Skeletal muscle cell (primary cell): ENCODE measurements around the gene TDRD7.
A peak's percentile ranks its signal among the peaks of the same experiment; 100 is the strongest.
"Not testable (repeated sequence)": the region's sequence is repeated elsewhere in the genome, so short reads cannot be mapped to it uniquely, and the experiment has no call there.

Experiments used
- DNase-seq: peaks from one replicate; pipeline ENCODE4 v3.0.0-alpha.2; 2010; ENCODE audit warnings: low read depth
- H3K4me3 ChIP-seq: 2 replicates; pipeline ENCODE4 v1.5.1; 2011; ENCODE audit warnings: low read depth, mild to moderate bottlenecking, control low read depth, low read length, moderate library complexity

TDRD7 gene

DNA sequence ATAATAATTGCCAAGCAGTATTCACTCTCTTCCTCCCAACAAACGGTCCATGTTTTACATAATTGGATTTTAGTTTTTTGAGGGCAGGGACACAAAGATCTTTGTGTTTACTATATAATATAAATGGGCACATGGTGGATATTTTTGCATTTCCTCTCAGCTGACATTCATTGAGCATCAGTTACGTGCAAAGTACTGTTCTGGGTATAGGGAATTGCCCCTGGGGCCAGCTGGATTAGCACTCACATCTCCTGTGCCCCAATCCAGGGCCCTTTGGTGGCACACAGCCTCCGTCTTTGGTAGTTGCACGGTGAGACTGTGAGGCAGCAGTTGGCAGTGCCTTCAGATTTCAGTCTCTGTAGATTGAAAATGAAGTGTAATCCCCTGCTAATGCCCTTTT lies 1.6 kb downstream of the TDRD7 start:
- no peak for DNase-seq
- H3K4me3 ChIP-seq = no peak overlapping the region

DNA sequence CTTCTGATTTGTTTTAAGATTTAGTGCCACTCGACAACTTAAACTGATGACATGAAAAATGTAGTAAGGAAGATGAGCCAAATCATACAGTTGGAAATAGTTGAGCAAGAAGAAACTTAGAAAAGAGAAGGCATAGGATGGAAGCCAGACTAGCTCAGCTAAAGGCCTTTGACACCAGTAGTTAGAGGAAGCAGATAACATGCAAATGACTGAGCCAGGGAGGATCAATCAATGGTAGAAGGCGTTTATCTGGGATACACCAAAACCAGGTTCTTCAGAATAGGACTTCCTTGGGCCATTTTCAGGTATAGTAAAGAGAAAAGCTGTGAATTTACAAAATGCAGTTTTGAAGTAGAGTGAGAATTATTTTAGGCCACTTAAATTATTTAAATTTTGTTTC lies 3.2 kb downstream of the TDRD7 start:
- DNase-seq = no peak
- no peak overlapping the region for H3K4me3 ChIP-seq

DNA sequence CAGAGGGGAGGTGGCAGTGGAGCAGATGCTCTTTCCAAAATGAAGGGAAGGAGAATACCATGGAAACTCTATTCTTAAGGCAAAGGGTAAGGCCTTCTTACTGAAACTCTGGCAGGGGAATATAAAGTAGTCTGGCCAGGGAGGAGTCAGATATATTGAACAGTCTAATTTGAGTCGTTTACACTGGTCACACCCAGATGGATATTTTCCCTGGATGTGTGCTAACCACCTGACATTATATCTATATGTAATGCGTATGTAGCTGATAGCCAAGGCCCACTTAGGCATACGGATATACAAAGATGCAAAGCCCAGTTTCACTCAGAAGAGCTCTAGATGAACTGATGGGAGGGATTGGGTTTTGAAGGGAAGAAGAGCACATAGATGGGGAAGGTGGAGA lies 7.0 kb downstream of the TDRD7 start:
- no peak overlapping the region for H3K4me3 ChIP-seq
- no peak for DNase-seq

DNA sequence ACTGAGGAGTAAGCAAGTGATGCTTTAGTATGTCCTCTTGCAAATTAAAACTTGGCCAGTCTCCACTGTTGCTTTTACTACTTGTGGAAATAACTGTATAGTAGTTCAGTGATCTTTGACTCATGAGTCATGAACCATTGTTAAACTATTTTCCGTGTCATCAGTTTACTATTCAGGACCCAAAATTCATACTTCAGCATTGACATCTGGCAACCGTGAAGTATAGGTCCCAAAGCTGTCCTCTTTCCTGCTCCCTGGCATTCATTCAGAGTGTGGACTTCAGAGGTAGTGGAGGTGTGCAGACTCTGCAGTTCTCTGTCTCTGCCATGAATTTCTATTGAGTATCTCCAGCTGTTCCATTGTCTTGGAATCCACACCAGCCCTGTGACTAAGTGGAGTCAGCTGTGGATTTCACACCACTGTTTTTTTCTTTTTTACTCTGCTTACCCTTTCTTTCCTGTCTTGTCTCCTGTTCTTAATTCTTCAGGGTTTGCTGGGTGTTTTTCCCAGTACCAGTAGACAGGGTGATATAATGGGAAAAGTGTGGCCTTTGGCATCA lies 7.5 kb downstream of the TDRD7 start:
- DNase-seq = peak; percentile 13
- H3K4me3 ChIP-seq = no peak overlapping the region

DNA sequence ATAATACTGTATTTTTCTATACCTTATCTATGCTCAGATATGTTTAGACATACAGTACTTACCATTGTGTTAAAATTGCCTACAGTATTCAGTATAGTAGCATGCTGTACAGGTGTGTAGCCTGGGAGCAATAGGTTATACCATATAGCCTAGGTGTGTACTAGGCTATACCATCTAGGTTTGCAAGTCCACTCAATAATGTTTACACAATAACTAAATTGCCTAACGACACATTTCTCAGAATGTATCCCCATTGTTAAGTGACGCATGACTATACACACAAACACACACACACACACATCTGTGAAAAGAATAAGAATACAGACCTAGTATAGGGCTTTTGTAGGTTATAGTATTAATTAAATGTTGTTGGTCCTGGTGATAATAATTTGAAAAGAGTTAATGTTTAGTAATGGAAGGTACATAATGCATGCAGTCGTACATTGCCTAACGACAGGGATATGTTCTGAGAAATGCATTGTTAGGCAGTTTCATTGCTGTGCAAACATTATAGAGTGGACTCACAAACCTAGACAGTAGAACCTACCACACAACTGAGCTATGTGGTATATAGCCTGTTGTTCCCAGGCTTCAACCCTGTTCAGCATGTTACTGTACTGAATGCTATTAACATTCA lies 13.6 kb downstream of the TDRD7 start:
- no peak for DNase-seq
- H3K4me3 ChIP-seq = no peak overlapping the region

DNA sequence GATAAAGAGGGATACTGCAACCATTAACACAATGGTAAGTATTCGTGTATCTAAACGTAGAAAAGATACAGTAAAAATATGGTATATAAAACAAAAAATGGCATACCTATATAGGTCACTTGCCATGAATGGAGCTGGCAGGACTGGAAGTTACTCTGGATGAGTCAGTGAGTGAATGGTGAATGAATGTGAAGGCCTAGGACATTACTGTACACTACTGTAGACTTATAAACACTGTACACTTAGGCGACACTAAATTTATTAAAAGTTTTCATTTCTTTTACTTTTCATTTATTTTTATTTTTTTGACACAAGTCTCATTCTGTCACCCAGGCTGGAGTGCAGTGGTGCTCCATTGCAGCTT lies 14.1 kb downstream of the TDRD7 start:
- no peak overlapping the region for H3K4me3 ChIP-seq
- DNase-seq = no peak

DNA sequence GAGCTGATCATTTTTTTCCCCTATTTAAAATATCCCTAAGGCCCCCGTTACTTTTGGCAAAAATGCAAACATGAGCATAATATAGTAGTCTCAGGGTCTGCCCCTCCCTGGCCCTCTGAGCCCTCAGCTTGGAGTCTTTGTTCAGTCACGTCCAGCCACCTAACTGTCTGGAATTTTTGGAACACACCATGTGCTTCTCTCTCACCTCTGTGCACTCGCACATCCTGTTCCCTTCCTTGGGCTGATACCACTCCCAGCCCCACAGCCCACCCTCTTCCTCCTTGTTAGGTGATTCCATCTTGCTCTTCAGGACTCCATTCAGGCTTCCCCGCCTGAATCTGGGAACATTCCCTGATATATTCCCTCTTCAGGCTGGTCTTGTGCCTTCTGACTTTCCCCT lies 16.0 kb downstream of the TDRD7 start:
- no peak overlapping the region for H3K4me3 ChIP-seq
- DNase-seq = no peak

DNA sequence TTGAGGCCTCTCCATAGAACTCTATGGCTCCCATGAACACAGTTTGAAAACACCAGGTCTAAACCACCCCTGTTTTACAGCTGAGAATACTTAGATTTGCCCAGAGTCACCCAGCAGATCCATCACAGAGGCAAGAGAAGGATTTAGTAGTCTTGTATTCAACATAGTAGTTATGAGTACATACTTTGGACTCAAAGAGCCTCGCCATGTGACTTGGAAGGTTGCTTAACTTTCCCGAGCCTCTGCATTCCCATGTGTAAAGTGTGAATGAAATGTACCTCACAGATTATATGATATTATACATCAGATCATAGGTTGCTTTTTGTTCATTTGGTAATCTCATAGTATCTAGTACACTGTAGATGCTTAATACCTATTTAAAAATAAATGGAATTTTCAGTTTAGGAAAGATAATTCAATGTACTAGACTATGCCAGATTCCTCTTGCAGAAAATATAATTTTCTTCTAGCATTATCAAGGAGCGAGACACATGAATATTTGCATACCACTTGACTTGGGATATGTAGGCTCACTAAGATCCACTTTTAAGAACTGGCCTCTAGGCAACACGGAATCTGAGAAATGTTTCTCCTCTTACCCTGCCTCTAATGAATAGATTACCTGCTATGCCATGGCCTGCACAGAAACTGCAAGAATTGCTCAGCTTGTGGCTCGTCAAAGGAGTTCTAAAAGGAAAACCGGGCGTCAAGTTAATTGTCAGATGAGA lies 18.6 kb downstream of the TDRD7 start:
- H3K4me3 ChIP-seq = no peak overlapping the region
- no peak for DNase-seq

DNA sequence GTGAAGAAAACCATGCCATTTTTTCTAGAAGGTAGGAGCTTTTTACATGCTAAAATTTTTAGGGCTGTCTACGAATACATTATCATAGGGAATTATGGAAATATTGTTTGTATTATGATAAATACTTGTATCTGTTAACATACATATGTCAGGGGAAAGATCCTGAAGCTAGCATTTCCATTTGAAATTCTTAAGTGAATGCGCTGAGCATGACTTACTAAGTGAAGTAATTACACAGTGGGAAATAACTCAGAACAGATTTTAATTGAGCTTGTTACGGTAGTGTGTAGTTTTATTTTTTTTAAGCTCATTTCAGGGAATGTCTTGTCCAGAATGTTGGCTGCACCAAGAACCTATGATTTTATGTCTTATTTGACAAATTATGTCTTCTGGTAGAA lies 19.1 kb downstream of the TDRD7 start:
- no peak overlapping the region for H3K4me3 ChIP-seq
- DNase-seq = no peak

DNA sequence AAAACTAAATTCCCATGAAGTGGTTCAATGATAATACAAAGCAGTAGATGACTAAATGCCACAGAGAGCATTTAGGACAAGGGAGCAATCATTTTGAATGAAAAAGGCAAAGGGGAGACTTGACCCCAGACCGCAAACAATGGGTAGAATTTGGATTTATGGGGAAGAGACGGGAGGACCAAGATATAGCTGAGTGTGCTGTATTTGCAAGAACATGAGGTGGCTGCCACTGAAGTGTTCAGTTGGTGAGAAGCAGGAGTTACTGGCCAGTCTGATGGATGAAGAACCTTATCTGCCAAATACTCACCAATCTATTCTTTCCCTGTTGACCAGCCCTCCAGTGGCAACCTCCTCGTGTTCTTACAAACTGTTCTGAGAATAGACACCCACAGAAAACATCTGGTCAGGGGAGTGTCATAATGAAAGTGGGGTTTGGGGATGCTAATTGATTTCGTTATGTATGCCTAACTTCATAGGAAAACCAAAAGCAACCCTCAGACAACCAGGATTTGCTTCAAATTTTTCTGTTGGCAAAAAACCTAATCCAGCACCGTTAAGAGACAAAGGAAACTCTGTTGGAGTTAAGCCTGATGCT lies 19.8 kb downstream of the TDRD7 start:
- H3K4me3 ChIP-seq = no peak overlapping the region
- DNase-seq = no peak

DNA sequence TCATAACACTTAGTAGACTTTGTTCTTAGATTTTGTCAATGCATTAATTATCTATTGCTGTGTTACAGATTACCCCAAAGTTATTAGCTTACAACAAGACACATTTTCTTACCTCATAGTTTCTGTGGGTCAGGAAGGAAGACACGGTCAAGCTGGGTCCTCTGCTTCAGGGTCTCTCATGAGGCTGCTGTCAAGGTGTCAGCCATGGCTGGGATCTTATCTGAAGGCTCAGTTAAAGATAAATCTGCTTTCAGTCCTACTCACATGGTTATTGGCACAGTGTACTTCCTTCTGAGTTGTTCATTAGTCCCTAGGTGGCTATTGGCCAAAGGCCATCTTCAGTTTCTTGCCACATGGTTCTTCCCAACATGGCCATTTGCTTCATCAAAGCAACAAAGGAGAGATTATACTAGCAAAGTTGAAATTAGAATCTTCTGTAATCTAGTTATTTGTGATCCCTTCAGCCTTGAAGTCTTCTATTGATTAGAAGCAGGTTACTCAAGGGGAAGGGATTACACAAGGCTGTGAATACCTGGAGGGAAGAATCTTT lies 25.2 kb downstream of the TDRD7 start:
- no peak for DNase-seq
- no peak overlapping the region for H3K4me3 ChIP-seq

DNA sequence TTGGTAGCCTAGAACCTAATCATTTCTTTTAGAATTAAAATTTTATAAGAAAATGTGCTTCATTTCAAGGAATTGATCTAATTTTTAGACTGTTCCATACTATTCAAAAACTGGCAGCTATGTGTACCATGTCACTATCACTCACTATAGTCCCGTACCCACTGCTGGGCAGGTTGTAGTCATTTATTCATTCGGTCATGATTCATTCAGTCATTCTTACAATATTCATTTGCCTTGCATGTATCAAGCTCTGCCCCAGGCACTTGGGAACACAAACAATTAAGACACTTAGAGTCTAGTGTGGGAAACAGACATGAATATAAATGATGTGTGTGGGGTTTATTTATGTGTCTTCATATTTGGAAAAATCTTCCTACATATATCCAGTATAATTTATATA lies 26.4 kb downstream of the TDRD7 start:
- no peak overlapping the region for H3K4me3 ChIP-seq
- DNase-seq = no peak

DNA sequence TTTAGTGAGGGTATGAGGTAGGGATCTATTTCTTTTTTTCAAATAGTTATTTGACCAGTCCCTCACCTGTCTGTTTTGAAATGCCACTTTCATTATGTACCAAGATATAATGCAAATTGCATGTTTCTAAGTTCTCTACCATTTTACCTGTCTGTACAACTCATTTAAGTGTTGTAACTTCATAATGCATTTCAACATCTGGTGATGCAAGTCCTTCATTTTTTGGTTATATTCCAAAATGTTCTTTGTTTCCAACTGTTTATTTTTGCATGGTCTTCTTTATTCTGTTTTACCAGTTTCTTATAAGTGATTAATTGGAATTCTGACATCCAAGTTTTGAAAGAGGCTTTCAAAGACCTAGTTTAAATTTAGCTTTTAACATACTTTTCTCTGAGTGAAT lies 26.8 kb downstream of the TDRD7 start:
- no peak for DNase-seq

DNA sequence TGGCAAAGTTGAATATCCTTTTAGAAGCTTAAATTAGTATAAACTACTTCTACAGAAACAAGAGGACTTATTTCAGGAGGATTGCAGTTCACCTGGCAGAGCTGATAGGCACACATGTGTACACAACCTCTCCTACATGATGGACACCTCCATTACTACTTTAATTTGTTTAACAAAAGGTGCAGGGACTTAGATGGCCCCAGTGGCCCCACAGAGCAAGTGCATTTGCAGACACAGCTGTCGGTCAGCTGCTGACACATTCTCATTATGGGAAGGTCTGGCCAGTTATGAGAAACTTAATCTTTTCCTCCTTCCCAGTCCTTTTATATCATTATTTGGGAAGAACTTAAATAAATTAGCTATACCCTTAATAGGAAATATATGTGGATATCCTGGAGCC lies 28.3 kb downstream of the TDRD7 start:
- DNase-seq = no peak
- no peak overlapping the region for H3K4me3 ChIP-seq

More for the DNA sequence above, 26.8 kb downstream of the TDRD7 start:
- no peak overlapping the region for H3K4me3 ChIP-seq

DNA sequence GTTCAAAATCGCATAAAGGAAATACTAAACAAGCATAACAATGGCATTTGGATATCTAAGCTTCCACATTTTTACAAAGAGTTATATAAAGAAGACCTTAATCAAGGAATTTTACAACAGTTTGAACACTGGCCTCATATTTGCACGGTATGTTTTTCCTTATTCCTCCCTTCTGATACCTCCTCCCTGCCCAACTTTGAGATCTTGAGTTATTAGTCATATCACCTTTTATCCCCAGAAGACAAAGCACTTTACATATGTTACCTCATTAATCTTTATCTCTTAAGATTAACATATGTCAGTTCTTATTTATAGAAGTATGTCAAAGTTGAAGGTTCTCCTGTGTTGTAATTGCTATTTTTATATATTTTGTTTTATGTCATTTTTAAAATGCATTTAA lies 29.8 kb downstream of the TDRD7 start:
- DNase-seq = no peak
- H3K4me3 ChIP-seq = no peak overlapping the region

DNA sequence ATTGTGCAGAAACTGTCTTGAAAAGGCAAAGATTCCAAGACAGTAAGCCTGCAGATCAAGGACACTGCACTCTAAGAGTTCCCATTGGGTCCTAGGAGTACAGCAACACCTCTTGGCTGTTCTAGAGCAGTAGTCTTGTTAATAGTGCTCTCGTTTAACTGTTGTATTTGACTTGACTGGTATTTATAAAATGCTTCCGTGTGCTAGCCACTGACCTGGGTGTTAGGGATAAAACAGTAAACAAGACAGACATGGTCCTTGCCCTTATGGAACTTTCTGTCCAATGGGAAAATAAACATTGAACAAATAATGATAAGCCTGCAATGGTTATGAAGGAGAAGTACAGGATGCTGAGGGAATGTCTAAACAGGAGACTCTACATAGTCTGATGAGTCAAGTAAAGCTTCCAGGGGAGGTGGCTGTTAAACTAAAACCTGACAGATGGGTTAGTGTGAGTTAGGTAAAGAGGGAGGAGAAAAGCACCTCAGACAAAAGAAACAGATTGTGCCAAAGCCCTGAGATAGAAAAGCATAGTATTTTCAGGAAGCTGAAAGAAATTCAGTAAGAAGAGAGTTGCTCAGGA lies 33.3 kb downstream of the TDRD7 start:
- no peak for DNase-seq
- H3K4me3 ChIP-seq = no peak overlapping the region

DNA sequence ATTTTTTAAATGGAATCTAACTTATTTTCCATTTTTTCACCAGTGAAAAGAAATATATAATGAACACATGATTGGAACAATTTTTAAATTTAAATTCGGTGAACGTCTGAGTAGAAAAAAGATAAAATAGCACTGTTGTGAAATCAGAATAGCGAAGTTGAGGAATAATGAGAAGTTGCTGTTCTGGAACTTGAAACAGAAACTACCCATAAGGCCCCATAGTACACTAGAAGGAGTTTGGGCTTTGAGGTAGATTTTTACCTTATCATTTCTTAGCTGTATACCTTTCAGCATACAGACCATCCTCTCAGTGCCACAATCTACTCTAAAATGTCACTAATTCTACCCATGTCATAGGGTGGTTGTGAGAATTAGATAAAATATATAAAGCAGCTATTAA lies 35.1 kb downstream of the TDRD7 start:
- H3K4me3 ChIP-seq = no peak overlapping the region
- DNase-seq = no peak

DNA sequence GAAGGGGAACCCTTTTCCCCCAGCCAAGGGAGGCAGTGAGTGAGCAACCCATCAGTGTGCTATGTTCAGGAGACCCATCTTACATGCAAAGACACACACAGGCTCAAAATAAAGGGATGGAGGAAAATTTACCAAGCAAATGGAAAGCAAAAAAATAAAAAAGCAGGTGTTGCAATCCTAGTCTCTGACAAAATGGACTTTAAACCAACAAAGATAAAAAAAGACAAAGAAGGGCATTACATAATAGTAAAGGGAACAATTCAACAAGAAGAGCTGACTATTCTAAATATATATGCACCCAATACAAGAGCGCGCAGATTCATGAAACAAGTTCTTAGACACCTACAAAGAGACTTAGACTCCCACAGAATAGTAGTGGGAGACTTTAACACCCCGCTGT lies 41.7 kb downstream of the TDRD7 start:
- DNase-seq, H3K4me3 ChIP-seq: not testable (repeated sequence)

DNA sequence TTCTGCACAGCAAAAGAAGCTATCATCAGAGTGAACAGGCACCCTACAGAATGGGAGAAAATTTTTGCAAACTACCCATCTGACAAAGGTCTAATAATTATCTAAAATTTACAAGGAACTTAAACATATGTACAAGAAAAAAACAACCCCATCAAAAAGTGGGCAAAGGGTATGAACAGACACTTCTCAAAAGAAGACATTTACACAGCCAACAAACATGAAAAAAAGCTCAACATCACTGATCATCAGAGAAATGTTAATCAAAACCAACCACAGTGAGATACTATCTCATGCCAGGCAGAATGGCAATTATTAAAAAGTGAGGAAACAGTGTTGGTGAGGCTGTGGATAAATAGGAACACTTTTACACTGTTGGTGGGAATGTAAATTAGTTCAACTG lies 44.9 kb downstream of the TDRD7 start:
- DNase-seq, H3K4me3 ChIP-seq: not testable (repeated sequence)

DNA sequence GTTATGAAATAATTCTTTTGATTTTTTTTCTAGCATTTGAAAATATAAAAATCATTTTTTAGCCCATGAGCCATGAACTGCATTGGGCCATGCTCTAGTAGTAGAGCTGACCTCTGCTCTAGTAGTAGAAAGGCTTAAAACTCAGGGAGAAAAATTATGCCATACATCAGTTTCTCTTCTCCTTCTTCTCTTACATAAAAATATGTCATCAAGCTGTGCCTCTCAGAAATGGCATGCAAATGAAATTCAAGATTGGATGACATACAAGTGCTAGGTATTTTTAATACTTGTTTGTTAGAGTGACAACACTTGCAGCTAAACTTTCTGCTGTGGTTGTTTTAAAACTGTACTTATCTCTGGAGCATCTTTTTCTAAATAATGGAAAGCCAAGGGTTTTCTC lies 47.4 kb downstream of the TDRD7 start:
- no peak for DNase-seq

More for the DNA sequence above, 47.4 kb downstream of the TDRD7 start:
- H3K4me3 ChIP-seq = no peak overlapping the region
